ENCODE measurements around the gene SPSB3. TPM values are rescaled to one million over a fixed set of nuclear protein-coding genes. Genes with fewer than 3 reads are reported as not detected.

SPSB3 gene
- polyA plus RNA-seq, 1 experiment, result 36.5 TPM

- CTCF ChIA-PET, result interaction anchor here (0.6 kb wide), 1 partner anchor 23 kb away, joined by 3 read pairs; no protein-coding TSS in a partner anchor
- POLR2A ChIA-PET, result no interaction called here
- TF ChIP-seq CTCF (IDR thresholded peaks at IDR 0.05; ENCODE audit: insufficient read depth, low read depth, low read length), result no peak
- Histone ChIP-seq H3K36me3 (ENCODE audit: control insufficient read depth, insufficient read depth, low read length) (peaks cover 14% of the 10 kb centered on the region), H3K4me3 (ENCODE audit: low read depth, low read length) (no peak overlapping the region), H3K27me3 (ENCODE audit: control insufficient read depth, insufficient read depth, low read length) (no peaks in the 10 kb centered on the region)
- DNase-seq (ENCODE audit: low read depth), result no peak
These were observed 5.8 kb upstream of the SPSB3 start for GRCh38 chr16:1788095-1788707.

GRCh38 chr16:1787322-1788094, 5.1 kb upstream of the SPSB3 start:
- POLR2A ChIA-PET, result no interaction called here
- H3K36me3 ChIP-seq (ENCODE audit: control insufficient read depth, insufficient read depth, low read length), result peaks cover 14% of the 10 kb centered on the region
- H3K4me3 ChIP-seq (ENCODE audit: low read depth, low read length), result no peak overlapping the region
- no peaks in the 10 kb centered on the region for H3K27me3 ChIP-seq (ENCODE audit: control insufficient read depth, insufficient read depth, low read length)
- TF ChIP-seq CTCF (IDR thresholded peaks at IDR 0.05; ENCODE audit: insufficient read depth, low read depth, low read length), result no peak
- DNase-seq (ENCODE audit: low read depth), result no peak
- CTCF ChIA-PET, result interaction anchor here (0.6 kb wide), 1 partner anchor 24 kb away, joined by 3 read pairs; no protein-coding TSS in a partner anchor

- Histone ChIP-seq H3K27me3 (ENCODE audit: control insufficient read depth, insufficient read depth, low read length) (no peaks in the 10 kb centered on the region), H3K36me3 (ENCODE audit: control insufficient read depth, insufficient read depth, low read length) (peaks cover 14% of the 10 kb centered on the region), H3K4me3 (ENCODE audit: low read depth, low read length) (no peak overlapping the region)
- DNase-seq (ENCODE audit: low read depth), result no peak
- POLR2A ChIA-PET, result no interaction called here
- TF ChIP-seq CTCF (IDR thresholded peaks at IDR 0.05; ENCODE audit: insufficient read depth, low read depth, low read length), result no peak
- CTCF ChIA-PET, result no interaction called here
These were observed 4.6 kb upstream of the SPSB3 start for GRCh38 chr16:1787056-1787321.

GRCh38 chr16:1786242-1787055, 4.1 kb upstream of the SPSB3 start:
- Histone ChIP-seq H3K36me3 (ENCODE audit: control insufficient read depth, insufficient read depth, low read length) (peaks cover 14% of the 10 kb centered on the region), H3K27me3 (ENCODE audit: control insufficient read depth, insufficient read depth, low read length) (no peaks in the 10 kb centered on the region), H3K4me3 (ENCODE audit: low read depth, low read length) (no peak overlapping the region)
- no peak for TF ChIP-seq CTCF (IDR thresholded peaks at IDR 0.05; ENCODE audit: insufficient read depth, low read depth, low read length)
- ChIA-PET CTCF (no interaction called here), POLR2A (no interaction called here)
- DNase-seq (ENCODE audit: low read depth), result no peak

- no peak for TF ChIP-seq CTCF (IDR thresholded peaks at IDR 0.05; ENCODE audit: insufficient read depth, low read depth, low read length)
- H3K27me3 ChIP-seq (ENCODE audit: control insufficient read depth, insufficient read depth, low read length), result no peaks in the 10 kb centered on the region
- no peak for DNase-seq (ENCODE audit: low read depth)
- ChIA-PET CTCF (no interaction called here), POLR2A (no interaction called here)
- no peak overlapping the region for H3K4me3 ChIP-seq (ENCODE audit: low read depth, low read length)
- H3K36me3 ChIP-seq (ENCODE audit: control insufficient read depth, insufficient read depth, low read length), result peaks cover 17% of the 10 kb centered on the region
These were observed 3.4 kb upstream of the SPSB3 start for GRCh38 chr16:1785846-1786170.

All from BJ (cell line).